HepG2 (cell line): ENCODE results near the gene ZNF284. TPM values are rescaled to one million over a fixed set of nuclear protein-coding genes. Genes with fewer than 3 reads are reported as not detected.

ENCODE experiments used
- ARID4A ChIP-seq: sonication (generic); formaldehyde crosslinking; IDR thresholded peaks from 2 replicates; pipeline ENCODE4 v1.5.0; 2020; ENCODE audit warnings: mild to moderate bottlenecking, missing genetic modification reagents, borderline replicate concordance
- CBX5 ChIP-seq: sonication (generic); formaldehyde crosslinking; IDR thresholded peaks from 2 replicates; pipeline ENCODE4 v1.4.0; 2020; ENCODE audit warnings: missing genetic modification reagents, borderline replicate concordance
- IKZF4 ChIP-seq: sonication (generic); formaldehyde crosslinking; IDR thresholded peaks from 2 replicates; pipeline ENCODE4 v1.5.1; 2020; ENCODE audit warnings: borderline replicate concordance, mild to moderate bottlenecking, low read depth, missing genetic modification reagents; ENCODE audit errors: not compliant biosample characterization
- ISL2 ChIP-seq: sonication (generic); formaldehyde crosslinking; IDR thresholded peaks from 2 replicates; pipeline ENCODE4 v1.5.0; 2020; ENCODE audit warnings: missing genetic modification reagents
- JDP2 ChIP-seq: sonication (generic); formaldehyde crosslinking; IDR thresholded peaks from 2 replicates; pipeline ENCODE4 v1.8.1; 2022; ENCODE audit warnings: missing genetic modification reagents, borderline replicate concordance
- KDM5B ChIP-seq: sonication (generic); formaldehyde crosslinking; IDR thresholded peaks from 2 replicates; pipeline ENCODE4 v1.4.0; 2020; ENCODE audit warnings: missing genetic modification reagents, mild to moderate bottlenecking, borderline replicate concordance
- MIER2 ChIP-seq: IDR thresholded peaks from 2 replicates; pipeline ENCODE4 v1.6.1; 2016; ENCODE audit warnings: missing biosample characterization, missing genetic modification reagents
- NCOA2 ChIP-seq: sonication (generic); formaldehyde crosslinking; IDR thresholded peaks from 2 replicates; pipeline ENCODE4 v1.8.0; 2022; ENCODE audit warnings: inconsistent platforms
- NFE2 ChIP-seq: sonication (generic); formaldehyde crosslinking; IDR thresholded peaks from 2 replicates; pipeline ENCODE4 v1.4.0; 2020; ENCODE audit warnings: missing genetic modification reagents
- PATZ1 ChIP-seq: sonication (generic); formaldehyde crosslinking; IDR thresholded peaks from 2 replicates; pipeline ENCODE4 v1.4.0; 2020; ENCODE audit warnings: missing genetic modification reagents
- U2AF2 ChIP-seq: fragments of 200-400 bp; formaldehyde crosslinking; IDR thresholded peaks from 2 replicates; pipeline ENCODE4 v1.6.1; 2017; ENCODE audit warnings: low read depth, mild to moderate bottlenecking, low read length
- ZBTB33 ChIP-seq: sonication (generic); formaldehyde crosslinking; IDR thresholded peaks from 2 replicates; pipeline ENCODE4 v1.4.0; 2020; ENCODE audit warnings: missing genetic modification reagents
- ZBTB7A ChIP-seq: sonication (generic); formaldehyde crosslinking; IDR thresholded peaks from 2 replicates; pipeline ENCODE4 v1.8.0; 2022; ENCODE audit warnings: mild to moderate bottlenecking, missing genetic modification reagents
- ZFP36L2 ChIP-seq: sonication (generic); formaldehyde crosslinking; IDR thresholded peaks from 2 replicates; pipeline ENCODE4 v1.4.0; 2020; ENCODE audit warnings: missing genetic modification reagents
- ZNF264 ChIP-seq: sonication (generic); formaldehyde crosslinking; IDR thresholded peaks from 2 replicates; pipeline ENCODE4 v1.4.0; 2020; ENCODE audit warnings: missing genetic modification reagents
- ZNF432 ChIP-seq: sonication (generic); formaldehyde crosslinking; IDR thresholded peaks from 2 replicates; pipeline ENCODE4 v1.5.0; 2020; ENCODE audit warnings: missing genetic modification reagents, mild to moderate bottlenecking, borderline replicate concordance
- ZNF652 ChIP-seq: IDR thresholded peaks from 2 replicates; pipeline ENCODE4 v1.6.1; 2016; ENCODE audit warnings: low read depth, borderline replicate concordance
- ZNF761 ChIP-seq: sonication (generic); formaldehyde crosslinking; conservative IDR thresholded peaks from 2 replicates; pipeline ENCODE4 v1.4.0; 2020; ENCODE audit warnings: mild to moderate bottlenecking, missing genetic modification reagents
- ZNF766 ChIP-seq: sonication (generic); formaldehyde crosslinking; IDR thresholded peaks from 2 replicates; pipeline ENCODE4 v1.5.0; 2020; ENCODE audit warnings: missing genetic modification reagents, borderline replicate concordance
- ZNF773 ChIP-seq: sonication (generic); formaldehyde crosslinking; IDR thresholded peaks from 2 replicates; pipeline ENCODE4 v1.4.0; 2020; ENCODE audit warnings: missing genetic modification reagents, borderline replicate concordance
- ZNF792 ChIP-seq: IDR thresholded peaks from 2 replicates; pipeline ENCODE4 v1.6.1; 2016
- ZNF883 ChIP-seq: sonication (generic); formaldehyde crosslinking; IDR thresholded peaks from 2 replicates; pipeline ENCODE4 v1.5.1; 2020; ENCODE audit warnings: mild to moderate bottlenecking, missing genetic modification reagents; ENCODE audit errors: not compliant biosample characterization
- polyA plus RNA-seq, 8 experiments: library from polyadenylated mRNA; depleted of rRNA in 3 of 8; stranded (reverse) in 7 of 8; unstranded in 1 of 8; fragments of >200 nt; fragmentation: Illumina TruSeq in 4 of 8; extraction: Trizol in 4 of 8; gene quantifications; 2 replicates each; pipeline versions ENCODE4 v1.2.1 to v1.2.3, GENCODE V29; 2011 to 2016; ENCODE audit warnings: low read depth in 4 of 8, missing spikeins in 1 of 8, mixed read lengths in 1 of 8; ENCODE audit not compliant: insufficient read depth in 1 of 8
- total RNA-seq, 5 experiments: library from RNA; depleted of rRNA; stranded (reverse); fragments of >200 nt; fragmentation: Illumina TruSeq; extraction: Trizol; gene quantifications; 2 replicates each; pipeline ENCODE4 v1.2.3, GENCODE V29; 2016; ENCODE audit warnings: low read depth in 1 of 5

Gene ZNF284
- total and polyA plus RNA-seq, 2 of the 13 experiments (the other 11 are each of a cell fraction or from before 2014, with no cell fraction given), result 1.2 to 2.3 TPM

- TF ChIP-seq PATZ1 (CRISPR knock-in tag) (peak; percentile 86), ISL2 (CRISPR knock-in tag) (peak; percentile 30; the same call in 1 of the 2 replicates), ZNF792 (peak; percentile 63; the same call in 1 of the 2 replicates), KDM5B (peak; percentile 19; the same call in 1 of the 2 replicates), ZBTB7A (CRISPR knock-in tag) (no peak), ZNF432 (CRISPR knock-in tag) (no peak), ARID4A (CRISPR knock-in tag) (peak; percentile 85; the same call in 1 of the 2 replicates), JDP2 (CRISPR knock-in tag) (no peak), NFE2 (no peak), ZBTB33 (CRISPR knock-in tag) (peak; percentile 17; the same call in 1 of the 2 replicates), MIER2 (CRISPR knock-in tag) (0 out of 2 replicates have a peak, but pooled peaks have one; percentile 48), ZNF761 (0 out of 2 replicates have a peak, but pooled peaks have one; percentile 35), ZFP36L2 (CRISPR knock-in tag) (no peak), U2AF2 (no peak), ZNF883 (CRISPR knock-in tag) (peak; percentile 54), ZNF766 (CRISPR knock-in tag) (peak; percentile 36; the same call in 1 of the 2 replicates), ZNF652 (CRISPR knock-in tag) (peak; percentile 32; the same call in 1 of the 2 replicates), ZNF264 (0 out of 2 replicates have a peak, but pooled peaks have one; percentile 13), NCOA2 (CRISPR knock-in tag) (0 out of 2 replicates have a peak, but pooled peaks have one; percentile 50), CBX5 (CRISPR knock-in tag) (0 out of 2 replicates have a peak, but pooled peaks have one; percentile 48), ZNF773 (CRISPR knock-in tag) (no peak), IKZF4 (no peak)
Observed at GRCh38 chr19:44071824-44072542, at the start of gene ZNF284 (continued).
